GM10248 (cell line): ENCODE results near the gene MCUB.
"Not testable (repeated sequence)": the region's sequence is repeated elsewhere in the genome, so short reads cannot be mapped to it uniquely, and the experiment has no call there.

Experiments
- CTCF ChIA-PET: fragments of 300-600 bp; sonication (Branson Sonifier 250); formaldehyde crosslinking; extraction: SDS; loops from one replicate; lab custom pipeline; 2021; ENCODE audit warnings: antibody characterized with exemption; lab: Yijun Ruan, JAX
- POLR2A ChIA-PET: fragments of 350-650 bp; sonication (Branson Sonifier 250); formaldehyde crosslinking; extraction: SDS; loops from one replicate; lab custom pipeline; 2020; ENCODE audit warnings: antibody characterized with exemption; lab: Yijun Ruan, JAX
- DNase-seq: peaks from one replicate; pipeline ENCODE4 v3.0.0; 2012; ENCODE audit errors: extremely low spot score
- TF ChIP-seq, protein P1 (sequence below): IDR thresholded peaks from 2 replicates; pipeline ENCODE4 v1.5.1; 2012; ENCODE audit warnings: mild to moderate bottlenecking, low read depth; ENCODE audit errors: extremely low read depth, missing control alignments, control extremely low read depth

Gene MCUB

DNA sequence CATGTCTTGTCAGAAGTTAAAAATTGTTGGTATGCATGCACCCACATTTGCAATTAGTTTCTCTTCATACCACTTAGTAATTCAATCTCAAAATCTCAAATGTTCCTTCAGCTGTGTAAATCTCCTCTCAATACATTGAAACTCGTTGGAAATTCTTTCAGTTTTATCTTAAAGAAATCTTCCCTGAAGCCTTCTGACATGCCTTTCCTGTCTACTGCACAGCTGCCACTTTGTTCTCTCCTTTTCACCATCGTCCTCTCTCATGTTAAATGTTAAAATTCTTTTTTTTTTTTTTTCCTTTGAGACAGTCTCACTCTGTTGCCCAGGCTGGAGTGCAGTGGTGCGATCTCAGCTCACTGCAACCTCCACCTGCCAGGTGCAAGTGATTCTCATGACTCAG is 30.9 kb downstream of the MCUB start:
- no peak for DNase-seq
- ChIA-PET CTCF (interaction anchor here (0.9 to 1.8 kb wide), 2 partner anchors 16 to 64 kb away, joined by 3 to 5 read pairs; no protein-coding TSS in a partner anchor), POLR2A (no interaction called here)
- TF ChIP-seq, protein P1, sequence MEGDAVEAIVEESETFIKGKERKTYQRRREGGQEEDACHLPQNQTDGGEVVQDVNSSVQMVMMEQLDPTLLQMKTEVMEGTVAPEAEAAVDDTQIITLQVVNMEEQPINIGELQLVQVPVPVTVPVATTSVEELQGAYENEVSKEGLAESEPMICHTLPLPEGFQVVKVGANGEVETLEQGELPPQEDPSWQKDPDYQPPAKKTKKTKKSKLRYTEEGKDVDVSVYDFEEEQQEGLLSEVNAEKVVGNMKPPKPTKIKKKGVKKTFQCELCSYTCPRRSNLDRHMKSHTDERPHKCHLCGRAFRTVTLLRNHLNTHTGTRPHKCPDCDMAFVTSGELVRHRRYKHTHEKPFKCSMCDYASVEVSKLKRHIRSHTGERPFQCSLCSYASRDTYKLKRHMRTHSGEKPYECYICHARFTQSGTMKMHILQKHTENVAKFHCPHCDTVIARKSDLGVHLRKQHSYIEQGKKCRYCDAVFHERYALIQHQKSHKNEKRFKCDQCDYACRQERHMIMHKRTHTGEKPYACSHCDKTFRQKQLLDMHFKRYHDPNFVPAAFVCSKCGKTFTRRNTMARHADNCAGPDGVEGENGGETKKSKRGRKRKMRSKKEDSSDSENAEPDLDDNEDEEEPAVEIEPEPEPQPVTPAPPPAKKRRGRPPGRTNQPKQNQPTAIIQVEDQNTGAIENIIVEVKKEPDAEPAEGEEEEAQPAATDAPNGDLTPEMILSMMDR, result no peak

DNA sequence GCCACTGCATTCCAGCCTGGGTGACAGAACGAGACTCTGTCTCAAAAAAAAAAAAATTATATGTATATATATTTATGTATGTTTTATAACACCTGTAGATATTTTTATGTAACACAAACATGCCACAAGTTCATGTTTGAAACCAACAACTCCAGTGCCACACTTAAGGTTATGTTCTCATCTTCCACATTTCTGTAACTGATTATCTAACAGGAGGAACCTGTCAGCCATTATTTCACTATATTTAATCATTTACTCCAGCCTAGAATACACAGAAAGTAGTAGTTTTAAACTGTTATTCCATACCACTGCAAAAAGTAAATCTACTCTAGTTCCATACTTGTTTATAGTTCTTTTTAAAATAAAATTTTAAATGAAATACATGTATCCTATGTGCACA is 32.3 kb downstream of the MCUB start:
- ChIA-PET CTCF (no interaction called here), POLR2A (no interaction called here)
- TF ChIP-seq, protein P1, result no peak
- no peak for DNase-seq

DNA sequence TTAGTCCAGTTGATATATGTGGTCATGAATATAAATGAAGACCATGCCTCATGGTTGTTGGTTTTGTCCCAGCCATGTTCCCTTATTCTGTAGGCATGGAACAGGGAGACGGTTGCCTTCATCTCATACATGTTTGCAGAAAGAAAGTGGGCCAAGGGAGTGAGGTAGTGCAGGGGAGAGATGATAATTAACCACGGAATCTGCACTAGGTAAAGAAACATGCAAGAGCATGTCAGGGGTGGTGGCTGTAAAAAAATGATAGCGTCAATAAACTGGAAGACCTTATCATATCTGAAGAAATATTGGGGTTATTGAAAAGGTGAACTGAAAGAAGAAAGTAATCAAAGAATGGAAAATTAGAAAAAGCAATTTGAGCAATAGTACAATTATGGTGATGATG is 35.1 kb downstream of the MCUB start:
- CTCF ChIA-PET, DNase-seq, POLR2A ChIA-PET: not testable (repeated sequence)

DNA sequence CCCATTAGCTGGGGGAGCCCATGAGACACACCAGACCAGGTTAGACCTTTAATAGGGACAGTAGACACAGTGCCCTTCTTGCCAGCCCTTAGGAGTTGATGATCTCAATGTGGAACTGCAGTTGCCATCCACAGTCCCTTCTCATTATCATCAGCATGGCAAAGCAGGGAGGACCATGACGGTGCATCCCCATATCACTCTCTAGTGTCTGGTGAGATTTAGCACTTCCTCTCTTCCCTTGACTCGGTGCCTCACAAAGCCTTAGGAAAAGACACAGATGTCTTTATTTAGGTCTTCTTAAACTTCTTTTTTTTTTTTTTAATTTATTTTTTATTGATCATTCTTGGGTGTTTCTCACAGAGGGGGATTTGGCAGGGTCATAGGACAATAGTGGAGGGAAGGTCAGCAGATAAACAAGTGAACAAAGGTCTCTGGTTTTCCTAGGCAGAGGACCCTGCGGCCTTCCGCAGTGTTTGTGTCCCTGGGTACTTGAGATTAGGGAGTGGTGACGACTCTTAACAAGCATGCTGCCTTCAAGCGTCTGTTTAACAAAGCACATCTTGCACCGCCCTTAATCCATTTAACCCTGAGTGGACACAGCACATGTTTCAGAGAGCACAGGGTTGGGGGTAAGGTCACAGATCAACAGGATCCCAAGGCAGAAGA is 36.5 kb downstream of the MCUB start:
- POLR2A ChIA-PET, DNase-seq, CTCF ChIA-PET: not testable (repeated sequence)

DNA sequence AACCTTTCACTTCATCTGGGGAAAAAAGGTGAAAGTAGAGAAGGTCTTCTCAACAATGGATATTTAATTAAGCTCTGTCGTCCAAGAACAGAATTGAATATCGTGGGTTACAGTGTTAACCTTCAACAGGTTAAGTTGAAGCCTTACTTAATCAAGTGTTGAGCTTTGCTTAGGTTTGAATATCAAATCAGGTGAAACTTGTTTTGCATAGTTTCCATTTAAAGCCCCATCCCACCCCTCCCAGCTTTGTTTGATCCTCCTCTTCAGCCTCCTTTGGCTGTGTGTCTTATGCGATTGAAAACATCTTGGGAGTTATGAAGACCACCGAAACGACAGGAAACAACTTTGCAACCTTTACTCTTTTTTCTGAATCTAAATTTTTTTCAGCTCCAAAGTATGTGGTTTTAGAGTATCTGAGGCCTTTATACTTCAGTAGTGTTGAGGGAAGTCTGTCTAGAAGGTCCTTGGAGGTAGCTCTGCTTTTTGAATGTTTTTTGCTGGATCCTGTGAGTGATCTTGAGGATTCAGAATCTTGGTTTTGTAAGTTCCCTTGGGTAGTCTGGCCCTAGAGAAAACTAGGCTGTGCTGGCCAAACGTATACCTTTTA is 39.1 kb downstream of the MCUB start:
- TF ChIP-seq, protein P1, result no peak
- DNase-seq, result no peak
- CTCF ChIA-PET, result no interaction called here
- POLR2A ChIA-PET, result no interaction called here

DNA sequence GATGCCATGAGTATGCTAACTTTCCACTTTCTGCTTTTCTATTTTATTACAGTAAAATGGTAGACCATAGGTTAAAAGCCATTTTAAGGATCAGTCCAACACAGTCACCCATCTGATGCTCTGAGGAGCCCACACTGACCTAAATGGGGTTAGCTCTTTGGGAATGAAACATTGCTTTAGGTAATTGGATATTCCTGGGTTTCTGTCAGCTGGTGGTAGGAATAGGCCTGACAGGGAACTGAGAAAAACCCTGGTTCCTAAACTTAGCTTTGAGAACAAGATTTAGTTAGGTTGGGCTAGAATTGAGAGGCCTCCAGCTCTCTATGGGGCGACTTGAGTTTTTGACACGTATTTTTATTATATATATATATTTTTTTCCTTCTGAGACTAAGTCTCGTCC is 40.4 kb downstream of the MCUB start:
- DNase-seq, result no peak
- CTCF ChIA-PET, result interaction anchor here (0.7 to 1.4 kb wide), 2 partner anchors 14 to 31 kb away, joined by 3 to 4 read pairs; no protein-coding TSS in a partner anchor
- TF ChIP-seq, protein P1, result no peak
- POLR2A ChIA-PET, result no interaction called here

DNA sequence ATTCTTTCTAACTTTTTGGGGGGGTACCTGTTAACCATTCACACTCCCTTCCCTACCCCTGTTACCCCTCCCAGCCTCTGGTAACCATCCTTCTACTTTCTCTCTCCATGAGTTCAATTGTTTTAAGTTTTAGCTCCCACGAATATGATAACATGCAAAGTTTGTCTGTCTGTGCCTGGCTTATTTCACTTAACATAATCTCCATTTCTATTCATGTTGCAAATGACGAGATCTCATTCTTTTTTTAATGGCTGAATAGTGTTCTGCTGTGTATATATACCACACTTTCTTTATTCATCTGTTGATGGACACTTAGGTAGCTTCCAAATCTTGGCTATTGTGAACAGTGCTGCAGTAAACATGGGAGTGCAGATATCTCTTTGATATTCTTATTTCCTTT is 41.3 kb downstream of the MCUB start:
- CTCF ChIA-PET, result interaction anchor here (0.9 to 1.4 kb wide), 2 partner anchors 13 to 161 kb away, joined by 3 to 4 read pairs; no protein-coding TSS in a partner anchor
- TF ChIP-seq, protein P1, result no peak
- no peak for DNase-seq
- POLR2A ChIA-PET, result no interaction called here

DNA sequence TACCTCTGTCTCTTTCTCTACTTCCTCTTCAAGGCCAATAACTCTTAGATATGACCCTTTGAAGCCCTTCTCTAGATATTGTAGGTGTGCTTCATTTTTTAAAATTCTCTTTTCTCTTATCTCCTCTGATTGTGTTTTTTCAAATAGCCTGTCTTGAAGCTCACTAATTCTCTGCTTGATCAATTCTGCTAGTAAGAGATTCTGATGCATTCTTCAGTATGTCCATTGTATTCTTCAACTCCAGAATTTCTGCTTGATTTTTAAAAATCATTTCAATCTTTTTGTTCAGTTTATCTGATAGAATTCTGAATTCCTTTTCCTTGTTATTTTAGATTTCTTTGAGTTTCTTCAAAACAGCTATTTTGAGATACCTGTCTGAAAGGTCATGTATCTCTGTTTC is 47.9 kb downstream of the MCUB start:
- POLR2A ChIA-PET, result no interaction called here
- TF ChIP-seq, protein P1, result no peak
- CTCF ChIA-PET, result no interaction called here
- no peak for DNase-seq
